Neuronal stem cell (in vitro differentiated cells): ENCODE data around the gene SELENOM.
A peak's percentile ranks its signal among the peaks of the same experiment; 100 is the strongest.
"Not testable (repeated sequence)": the region's sequence is repeated elsewhere in the genome, so short reads cannot be mapped to it uniquely, and the experiment has no call there.

Experiments used
- DNase-seq: peaks from one replicate; pipeline ENCODE4 v3.0.0-alpha.2; 2013; ENCODE audit warnings: low spot score
- H2AFZ ChIP-seq: one replicate; pipeline ENCODE4 v1.6.1; 2013; ENCODE audit warnings: mild to moderate bottlenecking, low read length, inconsistent platforms
- H2AK5ac ChIP-seq: 2 replicates; pipeline ENCODE4 v1.6.1; 2013; ENCODE audit warnings: low read depth, mild to moderate bottlenecking, inconsistent platforms, low read length, moderate library complexity, mixed read lengths
- H2BK120ac ChIP-seq: 2 replicates; pipeline ENCODE4 v1.6.1; 2013; ENCODE audit warnings: low read depth, mild to moderate bottlenecking, inconsistent platforms, low read length, moderate library complexity, mixed read lengths
- H2BK12ac ChIP-seq: one replicate; pipeline ENCODE4 v1.6.1; 2013; ENCODE audit warnings: low read length, inconsistent platforms
- H2BK15ac ChIP-seq: 2 replicates; pipeline ENCODE4 v1.6.1; 2013; ENCODE audit warnings: mild to moderate bottlenecking, low read length, inconsistent platforms, mixed read lengths
- H2BK5ac ChIP-seq: one replicate; pipeline ENCODE4 v1.6.1; 2013; ENCODE audit warnings: inconsistent platforms, mild to moderate bottlenecking, low read length, moderate library complexity
- H3K14ac ChIP-seq: one replicate; pipeline ENCODE4 v1.6.1; 2013; ENCODE audit warnings: low read length, inconsistent platforms
- H3K18ac ChIP-seq: 2 replicates; pipeline ENCODE4 v1.6.1; 2013; ENCODE audit warnings: low read length, inconsistent platforms
- H3K23ac ChIP-seq: 2 replicates; pipeline ENCODE4 v1.6.1; 2013; ENCODE audit warnings: low read depth, mild to moderate bottlenecking, mixed read lengths, low read length, inconsistent platforms; ENCODE audit not compliant: poor library complexity
- H3K27ac ChIP-seq: replicated peaks from 3 replicates; pipeline ENCODE4 v1.5.1; 2013; ENCODE audit warnings: low read length, inconsistent platforms
- H3K27me3 ChIP-seq, 3 experiments: 2 replicates each; pipeline ENCODE4 v1.6.1; 2013; ENCODE audit warnings: low read length in 3 of 3, mild to moderate bottlenecking in 2 of 3, inconsistent platforms in 1 of 3, low read depth in 1 of 3, mixed read lengths in 1 of 3, moderate library complexity in 1 of 3; ENCODE audit not compliant: control insufficient read depth in 3 of 3, insufficient read depth in 3 of 3
- H3K36me3 ChIP-seq, 2 donors: replicated peaks in 1 of 2; 2 replicates each; pipeline ENCODE4 v1.6.1; 2013; ENCODE audit warnings: low read length in 2 of 2; ENCODE audit not compliant: control insufficient read depth in 2 of 2, insufficient read depth in 2 of 2
- H3K4ac ChIP-seq: 2 replicates; pipeline ENCODE4 v1.6.1; 2013; ENCODE audit warnings: inconsistent platforms, mild to moderate bottlenecking, low read length, moderate library complexity
- H3K4me1 ChIP-seq, 2 donors: 1 replicate in 1 of 2; 2 replicates in 1 of 2; pipeline ENCODE4 v1.6.1; 2013; ENCODE audit warnings: low read length in 2 of 2, low read depth in 1 of 2; ENCODE audit not compliant: control insufficient read depth in 2 of 2, insufficient read depth in 1 of 2
- H3K4me2 ChIP-seq: one replicate; pipeline ENCODE4 v1.6.1; 2013; ENCODE audit warnings: mild to moderate bottlenecking, low read length, inconsistent platforms; ENCODE audit not compliant: insufficient read depth, poor library complexity, severe bottlenecking
- H3K4me3 ChIP-seq, 2 donors: 2 replicates each; pipeline ENCODE4 v1.5.1; 2013; ENCODE audit warnings: low read length in 2 of 2, mild to moderate bottlenecking in 2 of 2, inconsistent platforms in 1 of 2, moderate library complexity in 1 of 2
- H3K79me1 ChIP-seq: one replicate; pipeline ENCODE4 v1.6.1; 2013; ENCODE audit warnings: low read depth, mild to moderate bottlenecking, inconsistent platforms, low read length, moderate library complexity
- H3K9ac ChIP-seq: one replicate; pipeline ENCODE4 v1.6.1; 2013; ENCODE audit warnings: mild to moderate bottlenecking, low read depth, low read length, inconsistent platforms; ENCODE audit not compliant: poor library complexity
- H3K9me3 ChIP-seq, 2 donors: replicated peaks in 1 of 2; 2 replicates each; pipeline versions ENCODE3 to v1.6.1; 2013; ENCODE audit warnings: low read length in 2 of 2, mild to moderate bottlenecking in 2 of 2, inconsistent platforms in 1 of 2, low read depth in 1 of 2, mixed read lengths in 1 of 2, moderate library complexity in 1 of 2; ENCODE audit not compliant: control insufficient read depth in 2 of 2, insufficient read depth in 1 of 2
- H4K8ac ChIP-seq: one replicate; pipeline ENCODE4 v1.6.1; 2013; ENCODE audit warnings: low read depth, mild to moderate bottlenecking, inconsistent platforms, low read length, moderate library complexity
- H4K91ac ChIP-seq: one replicate; pipeline ENCODE4 v1.6.1; 2013; ENCODE audit warnings: low read length, low read depth, mild to moderate bottlenecking, inconsistent platforms; ENCODE audit not compliant: poor library complexity
- WGBS, 2 donors: extraction: QIAGEN DNeasy Blood & Tissue Kit; methylation state at CpG; one replicate each; pipeline ENCODE4 v1.1.7; 2013; ENCODE audit warnings: missing lambda C conversion rate in 2 of 2, mixed read lengths in 1 of 2; ENCODE audit not compliant: insufficient read length in 2 of 2, insufficient replicate concordance in 1 of 2; ENCODE audit errors: extremely low coverage in 2 of 2; 5-methylcytosine and 5-hydroxymethylcytosine counted together

Gene SELENOM

DNA sequence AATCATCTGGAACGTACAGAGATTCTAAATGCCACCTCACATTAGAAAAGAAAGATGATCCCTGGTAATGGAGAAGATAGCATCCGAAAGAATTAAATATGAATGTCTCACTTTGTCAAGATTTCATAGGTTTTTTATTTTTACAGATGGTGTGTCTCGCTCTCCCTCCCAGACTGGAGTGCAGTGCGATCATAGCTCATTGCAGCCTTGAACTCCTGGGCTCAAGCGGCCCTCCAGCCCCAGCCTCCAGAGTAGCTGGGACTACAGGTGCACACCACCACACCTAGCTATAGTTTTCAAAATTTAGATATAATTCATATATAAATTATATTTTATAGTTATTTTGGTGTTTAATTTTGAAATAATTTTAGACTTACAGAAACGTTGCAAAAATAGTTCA is 43.0 kb downstream of the SELENOM start:
- Histone ChIP-seq H3K9me3 (no peaks in the 10 kb centered on the region), H2BK12ac (no peak overlapping the region)
- no CpG with 5 or more reads among the region's 6 CpGs for WGBS, 2 donors

DNA sequence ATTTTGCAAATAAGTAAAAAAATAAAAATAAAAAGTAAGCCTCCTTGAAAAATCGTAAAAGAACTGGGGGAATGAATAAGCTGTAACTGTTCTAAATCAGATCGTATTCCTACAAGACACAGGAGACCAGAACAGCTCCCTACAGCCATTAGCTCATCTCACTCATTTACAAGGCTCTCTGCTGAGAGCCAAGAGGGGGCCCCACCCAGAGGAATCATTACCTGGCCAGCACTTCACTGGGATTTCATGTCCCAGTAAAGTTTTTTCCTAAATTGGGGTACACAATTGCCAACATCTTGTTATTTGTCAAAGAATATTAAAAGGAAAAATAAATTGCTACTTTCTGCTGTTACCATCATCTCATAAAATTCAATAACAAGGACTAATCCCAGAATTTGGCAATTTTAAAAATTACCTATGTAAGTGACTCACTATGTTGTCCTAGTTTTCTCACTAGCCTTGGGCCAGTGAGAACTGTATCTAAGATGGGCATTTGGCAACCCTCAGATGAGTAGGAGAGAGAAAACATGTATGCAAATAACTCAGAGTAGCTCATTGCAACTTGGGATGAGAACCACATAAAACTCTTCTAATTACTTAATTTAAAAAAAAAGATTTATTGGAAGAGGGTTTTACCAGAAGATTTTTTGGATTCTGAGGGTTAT is 44.7 kb downstream of the SELENOM start:
- Histone ChIP-seq H3K9ac (no peak overlapping the region), H2BK12ac (no peak overlapping the region), H2AK5ac (no peak overlapping the region), H4K8ac (no peak overlapping the region), H2AFZ (no peak overlapping the region), H3K4ac (no peak overlapping the region), H2BK15ac (no peak overlapping the region), H3K27ac (no peak overlapping the region), H3K14ac (no peak overlapping the region), H3K4me1 (no peaks in the 10 kb centered on the region), H3K4me2 (no peak overlapping the region), H3K4me3 (no peak overlapping the region), H3K27me3 (no peaks in the 10 kb centered on the region), H3K9me3 (no peaks in the 10 kb centered on the region), H3K18ac (no peak overlapping the region), H2BK5ac (no peak overlapping the region), H2BK120ac (no peak overlapping the region), H4K91ac (no peak overlapping the region), H3K79me1 (no peaks in the 10 kb centered on the region), H3K23ac (no peak overlapping the region), H3K36me3 (no peaks in the 10 kb centered on the region)
- WGBS, 2 donors: no CpG with 5 or more reads among the region's 2 CpGs
- DNase-seq: no peak

More for the DNA sequence above, 43.0 kb downstream of the SELENOM start:
- Histone ChIP-seq H3K4ac (no peak overlapping the region), H2AFZ (peak overlapping the region; percentile 75), H3K4me1 (no peaks in the 10 kb centered on the region), H2BK120ac (no peak overlapping the region), H3K18ac (no peak overlapping the region), H3K14ac (no peak overlapping the region), H3K9ac (no peak overlapping the region), H2BK15ac (no peak overlapping the region), H2AK5ac (no peak overlapping the region), H3K23ac (no peak overlapping the region), H3K79me1 (no peaks in the 10 kb centered on the region), H3K4me3 (peak overlapping the region in 1 of 2 donors; percentile 24), H4K8ac (no peak overlapping the region), H3K36me3 (no peaks in the 10 kb centered on the region), H2BK5ac (no peak overlapping the region), H3K27ac (no peak overlapping the region), H4K91ac (no peak overlapping the region), H3K27me3 (no peaks in the 10 kb centered on the region), H3K4me2 (no peak overlapping the region)
- DNase-seq: no peak

DNA sequence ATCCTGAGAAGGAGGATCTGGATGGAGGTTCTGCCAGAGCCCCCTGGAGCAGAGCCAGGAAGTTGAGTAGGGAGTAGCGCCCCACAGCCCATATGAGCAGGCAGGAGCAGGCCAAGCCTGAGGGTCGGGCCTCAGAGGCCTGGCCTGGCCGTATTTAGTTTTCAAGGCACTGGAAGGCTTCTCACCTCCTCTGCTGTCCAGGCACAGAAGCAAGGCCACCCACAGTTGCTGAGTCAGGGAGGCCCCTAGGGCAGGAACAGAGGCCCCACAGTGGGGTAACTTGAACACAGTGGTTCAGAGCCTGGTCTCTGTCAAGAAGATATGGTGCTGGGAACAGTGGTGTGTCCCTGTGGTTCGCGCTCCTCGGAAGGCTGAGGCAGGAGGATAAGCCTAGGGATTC is 47.7 kb downstream of the SELENOM start:
- not testable (repeated sequence) for H3K27ac ChIP-seq, H3K79me1 ChIP-seq, H3K36me3 ChIP-seq, H3K23ac ChIP-seq, H2AFZ ChIP-seq, H3K18ac ChIP-seq, H3K9ac ChIP-seq, H2AK5ac ChIP-seq, H3K9me3 ChIP-seq, H3K4ac ChIP-seq, H2BK5ac ChIP-seq, H3K4me1 ChIP-seq, DNase-seq, H3K4me2 ChIP-seq, H2BK12ac ChIP-seq, H4K91ac ChIP-seq, H3K14ac ChIP-seq, H2BK120ac ChIP-seq, H4K8ac ChIP-seq, H3K27me3 ChIP-seq, H2BK15ac ChIP-seq, H3K4me3 ChIP-seq
- WGBS, 2 donors: no CpG with 5 or more reads among the region's 6 CpGs

DNA sequence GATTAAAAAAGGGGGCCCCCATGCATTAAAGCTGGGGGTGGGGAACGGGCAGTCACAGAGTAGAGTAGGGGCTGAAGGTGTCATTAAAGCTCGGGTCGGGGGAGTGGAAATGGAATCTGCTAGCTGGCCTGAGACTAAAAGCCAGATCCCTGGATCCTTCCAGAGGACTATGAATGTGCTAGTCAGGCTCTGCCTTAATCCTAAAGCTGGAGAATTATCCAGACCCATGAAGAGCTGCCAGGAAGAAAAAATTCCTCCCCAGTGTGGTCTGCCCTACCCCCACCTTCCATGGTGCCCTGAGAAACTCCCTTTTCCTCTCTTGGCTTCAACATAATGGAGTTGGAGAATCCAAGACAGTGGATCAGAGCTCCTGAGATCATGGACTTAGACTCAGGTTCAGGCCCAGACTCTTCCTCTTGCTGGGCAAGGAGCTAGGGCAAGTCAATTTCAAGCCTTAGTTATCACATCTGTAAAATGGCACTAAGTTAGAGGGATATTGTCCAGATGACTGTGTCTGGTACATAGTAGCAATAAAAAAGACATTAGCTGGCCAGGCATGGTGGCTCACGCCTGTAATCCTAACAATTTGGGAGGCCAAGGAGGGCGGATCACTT is 50.3 kb downstream of the SELENOM start:
- Histone ChIP-seq H3K23ac (no peak overlapping the region), H2AFZ (no peak overlapping the region), H3K27ac (no peak overlapping the region)

More for the DNA sequence above, 50.3 kb downstream of the SELENOM start:
- no peak overlapping the region for H2BK5ac ChIP-seq
- H3K14ac ChIP-seq: no peak overlapping the region
- DNase-seq: no peak
- H3K4me2 ChIP-seq: no peak overlapping the region
- H3K9me3 ChIP-seq: no peaks in the 10 kb centered on the region
- no peaks in the 10 kb centered on the region for H3K36me3 ChIP-seq
- H2AK5ac ChIP-seq: no peak overlapping the region
- no peaks in the 10 kb centered on the region for H3K27me3 ChIP-seq
- no peak overlapping the region for H3K18ac ChIP-seq
- no peak overlapping the region for H4K8ac ChIP-seq
- no peak overlapping the region for H2BK120ac ChIP-seq
- no peaks in the 10 kb centered on the region for H3K79me1 ChIP-seq
- H2BK15ac ChIP-seq: no peak overlapping the region
- WGBS, 2 donors: no CpG with 5 or more reads among the region's 5 CpGs
- H4K91ac ChIP-seq: no peak overlapping the region
- H3K4ac ChIP-seq: no peak overlapping the region
- no peak overlapping the region for H3K4me3 ChIP-seq
- peaks cover 5 to 9% of the 10 kb centered on the region in 2 donors for H3K4me1 ChIP-seq
- no peak overlapping the region for H2BK12ac ChIP-seq
- no peak overlapping the region for H3K9ac ChIP-seq
